ENCODE data around the gene SLN. TPM values are rescaled to one million over a fixed set of nuclear protein-coding genes. Genes with fewer than 3 reads are reported as not detected.

Gene SLN
- total RNA-seq, 1 donor from 2014 or later: 0.92 TPM

- H3K36me3 ChIP-seq: no peaks in the 10 kb centered on the region
- H3K9me3 ChIP-seq: no peaks in the 10 kb centered on the region
- H3K27ac ChIP-seq: no peak overlapping the region
- TF ChIP-seq CTCF (IDR thresholded peaks at IDR 0.05): no peak
- H3K4me3 ChIP-seq: no peak overlapping the region
- peaks cover 13% of the 10 kb centered on the region for H3K4me1 ChIP-seq
- intact Hi-C loops (cut with DNase I): no loop called here
- H3K27me3 ChIP-seq (ENCODE audit: low read depth): no peaks in the 10 kb centered on the region
- ATAC-seq (no peak), DNase-seq (no peak)
Observed at GRCh38 chr11:107691000-107691750, 20.7 kb downstream of the SLN start.

- DNase-seq (peak; percentile 76), ATAC-seq (peak; percentile 99)
- Histone ChIP-seq H3K9me3 (no peaks in the 10 kb centered on the region), H3K27me3 (ENCODE audit: low read depth) (no peaks in the 10 kb centered on the region), H3K4me3 (no peak overlapping the region), H3K27ac (no peak overlapping the region), H3K4me1 (peaks cover 13% of the 10 kb centered on the region), H3K36me3 (no peaks in the 10 kb centered on the region)
- intact Hi-C loops (cut with DNase I): loop anchor here (5.0 kb wide), 1 partner anchor 117 kb away; no protein-coding TSS in a partner anchor
- TF ChIP-seq CTCF (IDR thresholded peaks at IDR 0.05): peak; percentile 65
Observed at GRCh38 chr11:107689317-107690202, 22.3 kb downstream of the SLN start.

GRCh38 chr11:107688322-107688918, 23.4 kb downstream of the SLN start:
- intact Hi-C loops (cut with DNase I): loop anchor here (5.0 kb wide), 1 partner anchor 116 kb away; no protein-coding TSS in a partner anchor
- ATAC-seq: no peak

GRCh38 chr11:107683807-107684206, 28.0 kb downstream of the SLN start:
- no peak for ATAC-seq
- no peak for DNase-seq
- intact Hi-C loops (cut with DNase I): no loop called here

More at GRCh38 chr11:107688322-107688918, 23.4 kb downstream of the SLN start:
- Histone ChIP-seq H3K4me3 (no peak overlapping the region), H3K27me3 (ENCODE audit: low read depth) (no peaks in the 10 kb centered on the region), H3K27ac (no peak overlapping the region), H3K9me3 (no peaks in the 10 kb centered on the region), H3K36me3 (no peaks in the 10 kb centered on the region), H3K4me1 (peaks cover 13% of the 10 kb centered on the region)
- no peak for DNase-seq
- TF ChIP-seq CTCF (IDR thresholded peaks at IDR 0.05): no peak

More at GRCh38 chr11:107683807-107684206, 28.0 kb downstream of the SLN start:
- H3K9me3 ChIP-seq: no peaks in the 10 kb centered on the region
- no peak overlapping the region for H3K4me3 ChIP-seq
- peaks cover 2% of the 10 kb centered on the region for H3K4me1 ChIP-seq
- H3K27ac ChIP-seq: no peak overlapping the region
- no peaks in the 10 kb centered on the region for H3K36me3 ChIP-seq
- H3K27me3 ChIP-seq (ENCODE audit: low read depth): no peaks in the 10 kb centered on the region
- no peak for TF ChIP-seq CTCF (IDR thresholded peaks at IDR 0.05)
